ENCODE measurements around the gene CTTNBP2NL.

CTTNBP2NL gene, protein sequence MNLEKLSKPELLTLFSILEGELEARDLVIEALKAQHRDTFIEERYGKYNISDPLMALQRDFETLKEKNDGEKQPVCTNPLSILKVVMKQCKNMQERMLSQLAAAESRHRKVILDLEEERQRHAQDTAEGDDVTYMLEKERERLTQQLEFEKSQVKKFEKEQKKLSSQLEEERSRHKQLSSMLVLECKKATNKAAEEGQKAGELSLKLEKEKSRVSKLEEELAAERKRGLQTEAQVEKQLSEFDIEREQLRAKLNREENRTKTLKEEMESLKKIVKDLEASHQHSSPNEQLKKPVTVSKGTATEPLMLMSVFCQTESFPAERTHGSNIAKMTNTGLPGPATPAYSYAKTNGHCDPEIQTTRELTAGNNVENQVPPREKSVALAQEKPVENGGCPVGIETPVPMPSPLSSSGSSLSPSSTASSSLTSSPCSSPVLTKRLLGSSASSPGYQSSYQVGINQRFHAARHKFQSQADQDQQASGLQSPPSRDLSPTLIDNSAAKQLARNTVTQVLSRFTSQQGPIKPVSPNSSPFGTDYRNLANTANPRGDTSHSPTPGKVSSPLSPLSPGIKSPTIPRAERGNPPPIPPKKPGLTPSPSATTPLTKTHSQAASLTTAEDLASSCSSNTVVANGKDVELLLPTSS

DNA sequence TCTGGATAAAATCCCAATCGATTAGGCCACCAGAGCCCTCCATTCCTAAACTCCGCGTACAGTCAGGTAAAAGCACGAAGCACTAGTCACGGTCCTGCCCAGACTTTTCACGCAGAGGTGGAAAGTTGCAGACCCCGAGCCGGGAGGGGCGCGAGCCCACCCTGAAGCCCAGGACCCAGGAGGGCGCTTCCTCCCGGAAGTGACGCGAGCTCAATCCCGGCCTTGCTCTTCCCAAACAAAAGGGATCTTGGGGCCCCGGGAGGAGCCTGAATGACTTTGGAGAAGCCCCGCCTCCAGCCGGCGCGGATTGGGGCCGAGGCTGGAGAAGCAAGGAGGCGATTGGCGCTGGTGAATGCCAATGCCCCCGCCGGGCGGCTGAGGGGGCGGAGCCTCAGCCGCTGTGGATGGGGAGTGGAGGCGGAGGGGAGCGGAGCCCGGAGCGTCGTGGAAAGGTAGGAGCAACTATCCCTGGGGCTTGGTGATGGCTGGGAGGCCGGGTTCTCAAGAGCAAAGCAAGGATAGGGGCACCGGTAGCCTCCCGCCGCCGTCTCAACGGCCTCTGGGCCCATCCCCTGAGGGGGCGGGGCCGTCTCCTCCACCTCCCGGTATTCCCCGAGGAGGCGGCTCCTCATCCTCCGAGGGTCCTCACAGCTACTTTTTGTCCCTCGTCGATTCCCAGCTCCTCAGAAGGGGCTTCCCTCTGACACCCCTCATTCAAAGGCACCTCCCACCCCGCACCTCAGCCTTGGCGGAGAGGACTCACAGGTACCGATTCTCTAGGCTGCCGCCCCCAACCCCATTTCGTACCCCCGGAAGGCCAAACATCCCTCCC lies at the start of gene CTTNBP2NL:
Gene CTTNBP2NL, plus strand, starts transcription at position 394 of the 832 bp plus-strand sequence. CDS start 19,952 bp downstream, outside the sequence.
- peak; percentile 77 to 78 for DNase-seq

- DNase-seq: no peak
These were observed 49.1 kb upstream of the CTTNBP2NL start for GRCh38 chr1:112346801-112347350.

GRCh38 chr1:112356765-112357164 lies 39.2 kb upstream of the CTTNBP2NL start:
- no peak for DNase-seq

DNA sequence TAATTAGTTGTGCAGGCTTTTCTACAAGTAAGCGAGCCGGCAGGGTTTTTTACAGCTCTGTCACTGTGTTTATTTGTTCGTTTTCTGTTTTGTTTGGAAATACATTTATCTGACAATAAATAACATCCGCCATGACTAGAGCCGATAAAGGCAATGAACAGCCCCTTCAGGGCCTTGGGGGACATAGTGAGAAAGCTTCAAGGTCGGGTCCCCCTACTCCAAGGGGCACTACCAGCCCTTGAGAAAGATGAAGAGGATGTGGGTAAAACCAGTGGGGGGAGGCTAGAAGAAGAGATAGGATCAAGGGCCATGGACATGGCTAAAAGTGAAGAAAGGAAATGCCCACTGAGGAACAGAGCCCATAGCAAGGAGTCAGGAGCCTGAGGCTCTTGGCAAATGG lies 38.5 kb upstream of the CTTNBP2NL start:
- DNase-seq: no peak

DNA sequence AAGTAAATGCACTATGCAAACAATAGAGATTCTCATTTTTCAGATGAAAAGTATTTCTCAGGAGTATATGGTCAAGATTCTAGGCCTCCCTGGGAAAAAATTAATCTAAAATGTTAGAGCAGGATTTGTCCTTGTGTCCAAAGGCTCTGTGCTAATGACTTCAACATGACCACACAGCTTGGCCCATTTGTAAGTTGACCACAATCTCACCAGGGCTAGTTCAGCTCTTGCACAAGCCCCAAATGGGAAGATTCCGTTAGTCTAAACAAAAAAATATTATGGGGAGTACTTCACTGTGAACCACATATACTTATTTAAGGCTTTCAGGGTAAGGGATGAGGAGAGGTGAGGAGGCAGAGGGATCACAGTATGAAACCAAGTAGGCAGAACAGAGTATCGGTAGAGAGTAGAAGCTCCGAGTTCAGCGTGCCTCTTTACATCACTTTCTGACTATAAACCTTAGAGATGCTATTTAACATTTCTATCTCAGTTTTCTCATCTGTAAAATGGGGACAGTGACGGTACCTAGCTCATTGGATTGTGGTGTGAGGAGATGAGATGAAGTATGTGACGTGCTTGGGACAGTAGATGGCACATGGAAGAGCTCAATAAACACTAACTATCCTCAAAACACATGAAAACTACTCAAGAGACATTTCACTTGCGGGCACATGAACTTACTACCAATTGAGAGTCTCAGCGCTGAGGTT lies 37.8 kb upstream of the CTTNBP2NL start:
- no peak for DNase-seq

GRCh38 chr1:112358798-112359408 lies 37.1 kb upstream of the CTTNBP2NL start:
- peak; percentile 9 to 32 for DNase-seq

DNA sequence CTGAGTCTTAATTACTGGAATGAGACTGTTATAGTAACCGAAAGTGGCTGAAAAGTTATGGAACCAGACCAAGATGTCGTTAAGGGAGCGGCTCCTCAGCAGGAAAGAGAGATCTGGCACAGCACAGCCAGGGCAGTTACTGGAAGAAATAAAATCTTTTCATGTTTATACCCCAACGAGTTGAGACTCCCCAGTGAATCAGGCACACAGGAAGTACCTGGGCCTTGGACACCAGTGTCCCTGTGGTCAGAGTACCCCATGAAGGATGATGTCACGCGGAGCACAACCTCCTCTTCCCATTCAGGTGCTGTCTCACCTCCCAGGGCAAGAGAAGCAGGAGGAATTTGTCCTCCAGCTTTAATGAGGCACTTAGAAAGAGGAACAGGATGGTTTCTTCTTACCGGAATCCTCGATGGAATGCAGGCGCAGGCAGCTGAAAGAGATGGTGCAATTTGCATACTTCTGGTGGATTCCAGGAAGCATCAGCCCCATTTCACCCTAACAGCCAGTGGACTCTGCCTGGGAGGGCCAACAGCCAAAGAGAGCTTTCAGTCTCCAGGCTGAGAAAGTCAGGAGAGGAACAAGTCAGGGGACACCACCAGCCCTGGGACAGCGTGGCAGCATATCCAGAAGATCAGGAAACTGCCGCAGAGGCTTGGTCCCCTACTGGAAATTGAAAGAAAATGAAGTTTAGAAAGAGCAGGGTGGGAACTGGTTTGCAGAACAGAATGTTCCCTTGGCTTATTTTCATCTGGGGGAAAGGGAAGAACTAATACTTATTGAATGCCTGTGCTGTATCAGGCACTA lies 35.9 kb upstream of the CTTNBP2NL start:
- no peak for DNase-seq

- no peak for DNase-seq
These were observed 32.4 kb upstream of the CTTNBP2NL start for GRCh38 chr1:112363636-112364035.

DNA sequence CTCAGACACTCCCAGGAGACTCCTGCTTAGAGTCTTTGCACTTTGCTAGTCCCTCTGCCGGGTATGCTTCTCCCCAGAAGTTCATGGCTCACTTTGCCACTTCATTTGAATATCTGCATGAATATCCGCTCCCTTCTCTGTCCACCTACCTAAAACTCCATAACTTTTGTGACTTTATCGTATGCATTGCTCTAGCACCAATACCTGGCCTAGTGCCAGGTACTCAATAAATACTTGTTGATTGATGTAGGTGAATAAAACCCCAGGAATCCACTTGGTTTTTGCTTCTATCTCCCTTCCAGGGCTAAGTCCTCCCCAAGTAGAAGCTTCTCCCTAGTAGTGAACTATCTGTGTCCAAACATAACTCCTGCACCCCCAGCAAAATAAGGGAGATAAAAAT lies 27.8 kb upstream of the CTTNBP2NL start:
- DNase-seq: no peak

DNA sequence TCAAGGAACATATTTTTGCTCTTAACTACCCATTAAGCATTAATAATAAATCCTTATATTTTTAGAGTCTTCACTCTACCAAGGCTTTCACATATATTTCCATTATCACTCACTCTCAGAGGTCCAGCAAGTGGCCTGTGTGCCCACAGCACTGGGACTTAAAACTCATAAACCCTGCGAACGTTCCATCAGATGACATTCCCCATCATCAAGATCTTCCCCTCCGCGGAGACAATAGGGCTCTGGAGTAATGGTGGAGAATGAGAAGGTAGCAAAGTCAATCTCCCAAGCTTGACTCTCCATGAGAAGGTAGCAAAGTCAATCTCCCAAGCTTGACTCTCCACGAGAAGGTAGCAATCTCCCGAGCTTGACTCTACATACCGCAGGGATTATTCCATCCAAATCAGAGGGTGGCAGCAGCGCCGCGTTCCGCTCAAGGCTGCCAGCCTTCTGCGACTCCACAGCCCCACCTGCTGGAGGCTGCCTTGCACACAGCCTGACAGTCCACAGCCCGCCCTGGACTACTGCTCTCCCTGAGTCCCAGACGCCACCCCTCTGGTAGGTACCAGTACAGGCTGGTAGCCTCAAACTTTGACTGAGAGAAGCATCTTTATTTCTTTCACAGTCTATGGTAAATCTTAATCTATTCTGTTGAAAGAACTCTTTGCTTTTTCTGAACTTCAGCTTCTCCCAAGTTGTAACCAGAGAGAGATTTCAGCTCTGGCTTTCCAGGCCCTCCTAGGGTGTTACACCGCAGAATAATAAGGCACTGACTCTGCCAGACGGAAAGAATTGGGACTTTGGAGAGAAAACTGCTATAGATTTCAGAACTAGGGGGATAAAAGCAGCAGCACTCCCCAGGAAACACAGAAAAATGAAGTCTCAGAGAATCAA lies 26.4 kb upstream of the CTTNBP2NL start:
- DNase-seq: peak; percentile 70 to 87

DNA sequence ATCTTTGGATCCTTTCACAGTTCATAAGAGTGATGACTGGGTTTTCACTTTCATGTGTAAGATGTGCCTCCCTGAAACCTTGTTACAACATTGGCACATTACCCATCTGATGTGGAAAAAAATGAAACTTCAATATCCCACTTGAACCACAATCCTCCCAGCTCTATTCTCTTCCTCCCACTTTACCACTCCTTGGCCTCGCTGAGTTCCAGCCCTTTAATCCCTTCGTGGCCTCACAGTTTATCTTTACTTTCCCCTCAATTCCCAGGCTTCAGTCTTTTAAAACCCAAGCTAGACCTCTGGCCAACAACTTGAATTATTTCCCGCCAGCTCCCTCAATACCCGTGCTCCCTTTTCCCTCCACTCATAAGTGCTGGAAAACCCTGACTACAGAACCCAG lies 25.0 kb upstream of the CTTNBP2NL start:
- no peak for DNase-seq

DNA sequence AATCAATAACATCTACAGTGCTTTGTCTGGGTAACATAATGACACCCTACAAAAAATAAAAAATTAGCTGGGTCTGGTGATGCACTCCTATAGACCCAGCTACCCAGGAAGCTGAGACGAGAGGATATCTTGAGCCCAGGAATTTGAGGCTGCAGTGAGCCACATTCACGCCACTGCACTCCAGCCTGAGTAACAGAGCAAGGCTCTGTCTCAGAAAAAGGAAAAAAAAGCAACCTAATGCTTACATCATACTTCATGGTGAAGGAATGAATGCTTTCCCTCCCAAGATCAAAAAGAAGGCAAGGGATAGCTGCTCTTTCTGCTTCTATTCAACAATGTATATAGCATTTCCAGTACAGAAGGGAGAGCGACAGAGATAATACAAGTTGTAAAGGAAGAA lies 24.2 kb upstream of the CTTNBP2NL start:
- no peak for DNase-seq

GRCh38 chr1:112373806-112374205 lies 22.2 kb upstream of the CTTNBP2NL start:
- no peak for DNase-seq

DNA sequence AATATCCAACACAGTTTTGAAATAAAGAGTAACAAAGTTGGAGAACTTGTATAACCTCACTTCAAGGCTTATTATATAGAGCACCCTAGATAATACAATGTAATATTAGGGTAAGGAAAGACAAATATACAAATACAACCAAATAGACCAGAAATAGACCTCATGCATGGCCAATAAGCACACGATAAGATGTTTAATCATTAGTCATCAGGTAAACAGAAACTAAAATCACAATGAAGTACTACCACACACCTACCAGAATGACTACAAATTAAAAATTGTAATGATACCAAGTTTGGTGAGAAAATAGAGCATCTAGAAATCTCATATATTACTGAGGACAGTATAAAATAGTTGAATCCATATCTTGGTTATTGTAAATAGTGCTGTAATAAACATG lies 20.3 kb upstream of the CTTNBP2NL start:
- DNase-seq: no peak

- DNase-seq: no peak
These were observed 15.7 kb upstream of the CTTNBP2NL start for GRCh38 chr1:112380356-112380755.

GRCh38 chr1:112381324-112382076 lies 14.5 kb upstream of the CTTNBP2NL start:
- DNase-seq: no peak

DNA sequence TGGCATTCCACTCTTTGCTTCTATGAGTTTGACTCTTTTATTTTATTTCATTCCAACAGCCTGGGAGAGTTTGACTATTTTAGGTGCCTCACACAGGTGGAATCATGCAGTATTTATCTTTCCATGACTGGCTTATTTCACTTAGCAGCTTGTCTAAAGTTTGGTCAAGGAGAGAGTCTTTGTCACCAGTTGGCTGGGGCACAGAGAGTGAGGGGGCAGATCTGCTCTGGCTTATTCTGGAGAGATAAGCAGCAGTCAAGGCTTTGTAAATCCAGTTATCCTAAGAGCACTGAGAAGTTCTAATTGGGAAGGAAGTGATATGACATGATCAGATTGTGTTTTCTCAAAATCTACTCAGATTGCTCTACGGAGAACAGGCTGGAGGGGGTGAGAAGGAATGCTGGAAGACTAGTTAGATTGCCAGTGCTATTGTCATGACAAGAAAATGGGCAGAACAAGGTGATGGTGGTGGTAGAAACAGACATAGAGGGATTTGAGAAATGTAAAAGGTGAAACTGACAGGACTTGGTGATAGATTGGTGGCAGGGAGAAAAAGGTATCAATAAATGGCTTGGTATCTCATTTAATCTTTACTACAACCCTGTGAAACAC lies 12.1 kb upstream of the CTTNBP2NL start:
- no peak for DNase-seq

GRCh38 chr1:112386024-112386723 lies 9.8 kb upstream of the CTTNBP2NL start:
- no peak for DNase-seq
